NCI-H2196 (cell line): ENCODE results near the gene CD82.

Source experiments
- DNase-seq: peaks from one replicate; lab custom pipeline; 2025; ENCODE audit not compliant: unreplicated experiment; lab: John Stamatoyannopoulos, UW

CD82 gene

DNA sequence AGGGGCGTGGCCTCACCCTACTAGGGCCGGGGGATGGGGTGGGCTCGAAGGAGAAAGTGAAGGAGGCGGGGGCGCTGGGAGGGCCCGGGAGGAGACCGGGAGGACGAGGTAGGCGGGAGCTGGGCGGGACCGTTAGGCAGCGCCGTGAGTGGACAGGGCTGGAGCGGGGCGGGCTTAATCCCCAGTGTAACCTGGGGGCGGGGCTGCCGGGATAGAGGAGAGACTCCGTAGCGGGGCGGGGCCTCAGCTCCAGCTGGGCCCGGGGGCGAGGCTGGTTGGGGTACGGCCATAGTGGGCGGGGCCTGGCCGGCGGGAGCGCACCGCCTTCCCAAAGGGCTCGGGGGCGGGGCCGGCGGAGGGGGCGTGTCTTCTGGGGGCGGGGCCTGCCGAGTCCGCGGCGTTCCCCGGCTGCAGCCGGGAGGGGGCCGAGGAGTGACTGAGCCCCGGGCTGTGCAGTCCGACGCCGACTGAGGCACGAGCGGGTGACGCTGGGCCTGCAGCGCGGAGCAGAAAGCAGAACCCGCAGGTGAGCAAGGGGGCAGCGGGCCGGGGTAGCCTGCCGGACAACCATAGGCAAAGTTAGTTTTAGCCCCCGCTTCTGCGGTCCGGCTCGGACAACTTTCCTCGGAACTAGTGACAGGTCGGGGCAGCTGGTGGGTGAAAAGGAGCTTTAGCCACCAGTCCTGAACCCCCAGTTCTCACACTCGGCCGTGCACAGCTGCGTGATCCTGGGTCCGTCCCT, at the start of gene CD82:
Gene CD82 (plus strand): TSS at position 453 of the 742 bp plus-strand sequence. CDS start 29,000 bp downstream, outside the sequence.
- peak; percentile 99 for DNase-seq

DNA sequence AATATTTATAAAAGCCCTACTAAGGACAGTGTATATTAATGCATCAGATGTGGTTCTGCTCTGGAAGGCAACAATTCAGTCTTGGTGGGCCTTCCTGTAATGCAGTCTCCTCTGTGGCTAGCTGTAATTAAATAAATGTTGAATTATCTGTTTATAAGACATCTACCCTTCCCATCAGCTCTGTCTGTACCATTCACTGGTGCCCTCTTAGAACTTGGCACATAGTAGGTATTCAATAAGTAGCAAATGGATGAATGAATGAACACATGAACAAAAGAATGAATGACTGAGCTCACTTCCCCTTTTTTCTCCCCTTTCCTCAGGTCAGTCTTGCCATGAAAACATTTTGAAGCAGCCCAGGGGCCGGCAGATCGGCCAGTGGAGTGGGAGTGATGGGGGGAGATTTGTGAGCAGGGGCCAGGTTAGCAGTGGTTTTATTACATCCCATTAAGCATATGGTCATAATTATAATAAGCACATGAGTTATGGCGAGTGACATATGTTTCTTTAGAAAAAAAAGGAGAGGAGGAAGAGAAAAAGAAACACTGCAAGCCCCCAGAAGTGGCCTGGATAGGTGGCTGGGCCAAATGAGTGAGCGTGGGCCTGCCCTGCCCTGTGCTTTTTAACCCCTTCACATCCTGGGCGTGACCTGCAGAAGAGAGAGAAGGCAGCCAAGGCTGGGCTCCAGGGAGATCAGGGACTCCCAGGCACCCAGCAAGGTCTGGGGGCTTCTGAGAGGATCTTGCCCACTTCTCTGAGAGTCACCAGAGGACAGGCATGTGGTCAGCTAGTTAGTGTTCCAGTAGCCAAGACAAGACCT, 48.6 kb upstream of the CD82 start:
- DNase-seq: no peak

- no peak for DNase-seq
Observed at GRCh38 chr11:44517541-44517940, 47.9 kb upstream of the CD82 start.

- no peak for DNase-seq
Observed at GRCh38 chr11:44518968-44519550, 46.4 kb upstream of the CD82 start.

GRCh38 chr11:44519989-44520737, 45.3 kb upstream of the CD82 start:
- DNase-seq: no peak

GRCh38 chr11:44521148-44521547, 44.3 kb upstream of the CD82 start:
- no peak for DNase-seq

DNA sequence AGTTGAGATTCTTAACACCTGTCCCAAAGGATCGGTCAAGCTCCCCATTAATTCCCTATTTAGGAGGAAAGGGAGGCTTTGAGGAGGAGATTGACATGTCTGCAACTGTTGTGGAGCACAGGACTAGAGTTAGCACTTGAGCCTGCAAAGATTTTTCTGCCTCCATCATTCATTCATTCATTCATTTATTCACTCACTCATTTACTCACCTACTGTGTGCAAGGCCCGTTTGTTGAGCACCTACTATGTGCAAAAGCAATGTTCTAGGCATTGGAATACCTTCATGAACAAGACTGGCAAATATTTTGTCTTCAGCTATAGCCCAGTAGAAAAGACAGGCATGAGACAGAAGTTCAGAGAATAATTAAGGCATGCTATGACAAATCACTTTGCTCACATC, 43.2 kb upstream of the CD82 start:
- DNase-seq: no peak

DNA sequence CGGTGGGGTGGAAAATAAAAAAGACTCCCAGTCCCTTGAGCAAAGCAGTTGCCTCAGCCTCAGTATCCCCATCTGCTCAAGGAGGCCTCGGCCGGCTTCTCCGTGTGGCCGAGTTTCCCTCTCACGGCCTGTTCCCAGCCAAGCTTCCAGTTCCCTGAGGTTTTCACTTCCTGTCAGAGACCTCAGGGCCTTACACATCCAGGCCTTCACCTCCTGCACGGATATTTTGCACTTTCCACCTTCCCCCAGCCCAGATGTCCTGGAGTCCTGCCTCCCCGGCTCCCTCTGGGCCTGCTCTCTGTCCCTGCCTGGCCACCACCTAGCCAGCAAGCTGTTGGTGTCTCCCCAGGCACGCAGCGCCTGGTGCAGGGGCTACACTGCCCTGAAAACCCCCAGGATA, 41.1 kb upstream of the CD82 start:
- no peak for DNase-seq

GRCh38 chr11:44524751-44525201, 40.7 kb upstream of the CD82 start:
- DNase-seq: no peak

GRCh38 chr11:44525473-44526252, 39.8 kb upstream of the CD82 start:
- no peak for DNase-seq

DNA sequence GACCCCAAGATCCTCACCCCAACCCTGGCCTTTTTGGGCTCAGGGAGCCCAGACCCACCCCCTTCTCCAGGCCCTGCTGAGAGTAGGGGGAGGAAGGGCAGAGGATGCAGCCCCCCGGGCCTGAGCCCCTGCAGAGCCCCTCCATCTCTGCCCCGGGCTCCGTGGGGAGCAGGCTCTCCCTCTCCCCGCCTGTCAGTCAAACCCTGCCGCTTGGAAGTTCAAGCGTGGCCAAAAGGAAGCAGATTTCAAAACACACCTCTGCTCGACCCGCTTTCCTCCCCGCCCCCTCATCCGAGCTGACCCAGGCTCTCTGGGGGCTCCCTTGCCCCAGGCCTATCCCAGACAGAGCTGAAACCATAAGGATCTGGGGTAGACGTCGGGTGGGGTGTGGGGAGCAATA, 39.0 kb upstream of the CD82 start:
- DNase-seq: no peak

GRCh38 chr11:44527476-44527875, 38.0 kb upstream of the CD82 start:
- DNase-seq: no peak

- DNase-seq: no peak
Observed at GRCh38 chr11:44528103-44528502, 37.4 kb upstream of the CD82 start.

DNA sequence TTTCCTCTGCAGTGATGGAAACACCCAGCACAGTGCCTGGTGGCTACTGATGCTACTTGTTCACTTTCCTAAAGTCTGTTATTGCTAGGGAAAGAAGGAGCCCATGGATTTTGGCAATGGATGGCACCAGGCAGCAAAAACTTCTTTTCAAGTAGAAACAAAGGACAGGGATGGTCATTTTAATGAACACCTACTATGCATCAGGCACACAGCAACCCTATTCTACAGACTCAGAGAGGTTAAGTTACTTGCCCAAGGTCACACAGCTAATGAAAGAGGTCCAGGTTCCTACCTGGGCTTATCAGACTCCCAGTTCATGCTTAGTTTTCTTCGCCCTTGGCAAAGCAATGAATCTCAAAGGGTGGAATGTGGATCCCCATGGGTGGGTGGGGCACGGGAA, 36.9 kb upstream of the CD82 start:
- no peak for DNase-seq

- no peak for DNase-seq
Observed at GRCh38 chr11:44529895-44530412, 35.5 kb upstream of the CD82 start.

DNA sequence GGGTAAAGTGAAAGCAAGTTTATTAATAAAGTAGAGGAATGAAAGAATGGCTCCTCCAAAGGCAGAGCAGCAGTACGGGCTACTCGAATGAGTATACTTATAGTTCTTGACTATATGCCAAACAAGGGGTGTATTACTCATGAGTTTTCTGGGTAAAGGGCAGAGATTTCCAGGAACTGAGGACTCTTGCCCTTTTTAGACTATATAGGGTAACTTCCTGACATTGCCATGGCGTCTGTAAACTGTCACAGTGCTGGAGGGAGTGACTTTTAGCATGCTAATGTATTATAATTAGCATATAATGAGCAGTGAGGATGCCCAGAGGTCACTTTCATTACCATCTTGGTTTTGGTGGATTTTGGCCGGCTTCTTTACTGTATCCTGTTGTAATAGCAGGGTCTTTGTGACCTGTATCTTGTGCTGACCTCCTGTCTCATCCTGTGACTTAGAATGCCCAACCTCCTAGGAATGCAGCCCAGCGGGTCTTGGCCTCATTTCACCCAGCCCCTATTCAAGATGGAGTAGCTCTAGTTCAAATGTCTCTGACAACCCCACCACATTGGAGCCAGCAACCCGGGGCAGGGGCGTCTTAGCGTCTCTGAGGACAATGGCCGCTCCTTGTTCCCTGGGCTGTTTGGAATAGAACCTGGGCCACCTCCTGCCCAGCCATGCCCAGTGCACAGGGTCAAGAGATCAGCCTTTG, 34.9 kb upstream of the CD82 start:
- DNase-seq: no peak

GRCh38 chr11:44531116-44531504, 34.4 kb upstream of the CD82 start:
- DNase-seq: no peak

- no peak for DNase-seq
Observed at GRCh38 chr11:44531636-44532035, 33.8 kb upstream of the CD82 start.

- no peak for DNase-seq
Observed at GRCh38 chr11:44532809-44533208, 32.7 kb upstream of the CD82 start.
